WTC11 (cell line): ENCODE measurements around the gene SLC7A10. TPM values are rescaled to one million over a fixed set of nuclear protein-coding genes. Genes with fewer than 3 reads are reported as not detected.

Source experiments
- ATAC-seq: fragments of 200-7000 bp; cut with Tn5 transposase; 2 replicates; pipeline ENCODE4 v1.10.0; 2021; ENCODE audit warnings: mild to moderate bottlenecking, moderate library complexity
- CTCF ChIA-PET: fragments of 300-600 bp; sonication (Branson Sonifier 250); formaldehyde crosslinking; loops from one replicate; lab custom pipeline; 2021; ENCODE audit warnings: antibody characterized with exemption; lab: Charles Lee
- POLR2A ChIA-PET: fragments of 350-600 bp; sonication (Branson Sonifier 250); formaldehyde crosslinking; loops from one replicate; lab custom pipeline; 2021; ENCODE audit warnings: antibody characterized with exemption; lab: Charles Lee
- DNase-seq: peaks from one replicate; pipeline ENCODE4 v3.0.0; 2021; ENCODE audit warnings: low spot score
- H3K27ac Mint-ChIP-seq: 2 replicates; pipeline ENCODE4 v1.8.0; 2021; ENCODE audit warnings: mixed read lengths
- H3K27me3 Mint-ChIP-seq: 2 replicates; pipeline ENCODE4 v1.8.0; 2021; ENCODE audit warnings: low read depth, mild to moderate bottlenecking, moderate library complexity, mixed read lengths
- H3K36me3 Mint-ChIP-seq: 2 replicates; pipeline ENCODE4 v1.8.0; 2021; ENCODE audit warnings: mixed read lengths
- H3K4me1 Mint-ChIP-seq: 2 replicates; pipeline ENCODE4 v1.8.0; 2022; ENCODE audit warnings: mixed read lengths
- H3K4me3 Mint-ChIP-seq: 2 replicates; pipeline ENCODE4 v1.8.0; 2021; ENCODE audit warnings: mild to moderate bottlenecking, moderate library complexity, mixed read lengths
- H3K9me3 Mint-ChIP-seq: 2 replicates; pipeline ENCODE4 v1.8.0; 2021; ENCODE audit warnings: mixed read lengths
- ATF2 ChIP-seq: sonication (generic); formaldehyde crosslinking; IDR thresholded peaks from 2 replicates; pipeline ENCODE4 v1.8.1; 2022; ENCODE audit warnings: low read depth, missing genetic modification reagents, borderline replicate concordance
- CDX4 ChIP-seq: fragments of 250-450 bp; sonication (Bioruptor Pico); IDR thresholded peaks from 2 replicates; pipeline ENCODE4 v1.9.0; 2021; ENCODE audit warnings: moderate library complexity, mild to moderate bottlenecking, inconsistent platforms, borderline replicate concordance
- EMX1 ChIP-seq: fragments of 250-450 bp; sonication (Bioruptor Pico); IDR thresholded peaks from 2 replicates; pipeline ENCODE4 v1.8.0; 2021; ENCODE audit warnings: mild to moderate bottlenecking
- ERG ChIP-seq: fragments of 250-450 bp; sonication (Bioruptor Pico); IDR thresholded peaks from 2 replicates; pipeline ENCODE4 v1.8.0; 2021; ENCODE audit warnings: mild to moderate bottlenecking
- FOXJ3 ChIP-seq: sonication (generic); formaldehyde crosslinking; IDR thresholded peaks from 2 replicates; pipeline ENCODE4 v1.9.0; 2021; ENCODE audit warnings: missing genetic modification reagents, mild to moderate bottlenecking, borderline replicate concordance
- FOXP4 ChIP-seq: sonication (generic); formaldehyde crosslinking; IDR thresholded peaks from 2 replicates; pipeline ENCODE4 v1.8.0; 2022; ENCODE audit warnings: mild to moderate bottlenecking, missing genetic modification reagents
- NR3C1 ChIP-seq: sonication (generic); formaldehyde crosslinking; conservative IDR thresholded peaks from 2 replicates; pipeline ENCODE4 v1.8.1; 2023; ENCODE audit warnings: low read depth, mild to moderate bottlenecking, missing genetic modification reagents
- RELA ChIP-seq: sonication (generic); formaldehyde crosslinking; IDR thresholded peaks from 2 replicates; pipeline ENCODE4 v1.8.1; 2022; ENCODE audit warnings: missing genetic modification reagents, mild to moderate bottlenecking, borderline replicate concordance
- SMAD3 ChIP-seq: sonication (generic); formaldehyde crosslinking; IDR thresholded peaks from 2 replicates; pipeline ENCODE4 v1.8.0; 2022; ENCODE audit warnings: missing genetic modification reagents, mild to moderate bottlenecking, borderline replicate concordance
- USF2 ChIP-seq: sonication (generic); formaldehyde crosslinking; IDR thresholded peaks from 2 replicates; pipeline ENCODE4 v1.8.1; 2023; ENCODE audit warnings: mild to moderate bottlenecking, missing genetic modification reagents, moderate library complexity
- ZNF416 ChIP-seq: fragments of 250-450 bp; sonication (Bioruptor Pico); IDR thresholded peaks from 2 replicates; pipeline ENCODE4 v1.9.0; 2021; ENCODE audit warnings: mild to moderate bottlenecking, inconsistent platforms
- ZNF425 ChIP-seq: fragments of 250-450 bp; sonication (Bioruptor Pico); conservative IDR thresholded peaks from 2 replicates; pipeline ENCODE4 v1.9.0; 2021; ENCODE audit warnings: mild to moderate bottlenecking
- ZNF671 ChIP-seq: fragments of 250-450 bp; sonication (Bioruptor Pico); IDR thresholded peaks from 2 replicates; pipeline ENCODE4 v1.8.0; 2021; ENCODE audit warnings: mild to moderate bottlenecking
- total RNA-seq: library from RNA; stranded (reverse); gene quantifications from 3 replicates; pipeline ENCODE4 v1.2.3, GENCODE V29; 2021
- TF ChIP-seq, protein P1 (sequence below): fragments of 200-600 bp; IDR thresholded peaks from 2 replicates; pipeline ENCODE4 v1.8.0; 2022; ENCODE audit warnings: antibody characterized with exemption
- TF ChIP-seq, protein P2 (sequence below): sonication (generic); formaldehyde crosslinking; IDR thresholded peaks from 2 replicates; pipeline ENCODE4 v1.8.1; 2022; ENCODE audit warnings: low read depth, mild to moderate bottlenecking, moderate library complexity, missing genetic modification reagents, borderline replicate concordance
- TF ChIP-seq, protein P3 (sequence below): sonication (generic); formaldehyde crosslinking; conservative IDR thresholded peaks from 2 replicates; pipeline ENCODE4 v1.8.1; 2022; ENCODE audit warnings: mild to moderate bottlenecking, missing genetic modification reagents

The SLC7A10 gene
- total RNA-seq, 1 experiment from 2014 or later = 4.2 TPM

DNA sequence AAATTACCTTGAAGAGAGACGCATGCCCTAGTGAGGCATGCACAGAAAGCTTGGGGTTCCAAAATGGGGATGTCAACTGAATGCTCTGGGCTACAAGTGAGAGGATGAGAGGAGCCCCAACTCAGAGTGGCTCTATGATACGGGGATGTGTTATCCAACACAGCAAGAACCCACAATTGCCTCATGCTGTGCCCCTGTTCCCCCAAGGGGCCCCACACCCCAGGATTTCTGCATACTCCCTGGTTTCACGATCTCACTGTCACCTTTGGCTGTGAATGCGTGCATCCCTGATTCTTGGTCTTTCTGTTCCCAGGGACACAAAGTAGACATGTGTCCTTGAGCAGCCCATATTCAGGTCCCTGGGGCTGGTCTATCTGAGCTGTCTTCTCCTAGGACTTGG is 64.4 kb downstream of the SLC7A10 start:
- Mint-ChIP-seq H3K4me1 (no peaks in the 10 kb centered on the region), H3K9me3 (peaks cover 21% of the 10 kb centered on the region), H3K4me3 (no peak overlapping the region), H3K36me3 (peaks cover 5% of the 10 kb centered on the region), H3K27me3 (no peaks in the 10 kb centered on the region), H3K27ac (no peak overlapping the region)
- POLR2A ChIA-PET = no interaction called here
- TF ChIP-seq ZNF671 (no peak), FOXJ3 (CRISPR knock-in tag) (no peak), NR3C1 (CRISPR knock-in tag) (no peak), ZNF416 (CRISPR knock-in tag) (no peak), FOXP4 (CRISPR knock-in tag) (no peak), USF2 (CRISPR knock-in tag) (no peak), CDX4 (CRISPR knock-in tag) (no peak), ATF2 (no peak)
- TF ChIP-seq, protein P1, sequence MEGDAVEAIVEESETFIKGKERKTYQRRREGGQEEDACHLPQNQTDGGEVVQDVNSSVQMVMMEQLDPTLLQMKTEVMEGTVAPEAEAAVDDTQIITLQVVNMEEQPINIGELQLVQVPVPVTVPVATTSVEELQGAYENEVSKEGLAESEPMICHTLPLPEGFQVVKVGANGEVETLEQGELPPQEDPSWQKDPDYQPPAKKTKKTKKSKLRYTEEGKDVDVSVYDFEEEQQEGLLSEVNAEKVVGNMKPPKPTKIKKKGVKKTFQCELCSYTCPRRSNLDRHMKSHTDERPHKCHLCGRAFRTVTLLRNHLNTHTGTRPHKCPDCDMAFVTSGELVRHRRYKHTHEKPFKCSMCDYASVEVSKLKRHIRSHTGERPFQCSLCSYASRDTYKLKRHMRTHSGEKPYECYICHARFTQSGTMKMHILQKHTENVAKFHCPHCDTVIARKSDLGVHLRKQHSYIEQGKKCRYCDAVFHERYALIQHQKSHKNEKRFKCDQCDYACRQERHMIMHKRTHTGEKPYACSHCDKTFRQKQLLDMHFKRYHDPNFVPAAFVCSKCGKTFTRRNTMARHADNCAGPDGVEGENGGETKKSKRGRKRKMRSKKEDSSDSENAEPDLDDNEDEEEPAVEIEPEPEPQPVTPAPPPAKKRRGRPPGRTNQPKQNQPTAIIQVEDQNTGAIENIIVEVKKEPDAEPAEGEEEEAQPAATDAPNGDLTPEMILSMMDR = no peak
- TF ChIP-seq, protein P2, sequence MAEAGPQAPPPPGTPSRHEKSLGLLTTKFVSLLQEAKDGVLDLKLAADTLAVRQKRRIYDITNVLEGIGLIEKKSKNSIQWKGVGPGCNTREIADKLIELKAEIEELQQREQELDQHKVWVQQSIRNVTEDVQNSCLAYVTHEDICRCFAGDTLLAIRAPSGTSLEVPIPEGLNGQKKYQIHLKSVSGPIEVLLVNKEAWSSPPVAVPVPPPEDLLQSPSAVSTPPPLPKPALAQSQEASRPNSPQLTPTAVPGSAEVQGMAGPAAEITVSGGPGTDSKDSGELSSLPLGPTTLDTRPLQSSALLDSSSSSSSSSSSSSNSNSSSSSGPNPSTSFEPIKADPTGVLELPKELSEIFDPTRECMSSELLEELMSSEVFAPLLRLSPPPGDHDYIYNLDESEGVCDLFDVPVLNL (CRISPR knock-in tag) = no peak
- TF ChIP-seq, protein P3, sequence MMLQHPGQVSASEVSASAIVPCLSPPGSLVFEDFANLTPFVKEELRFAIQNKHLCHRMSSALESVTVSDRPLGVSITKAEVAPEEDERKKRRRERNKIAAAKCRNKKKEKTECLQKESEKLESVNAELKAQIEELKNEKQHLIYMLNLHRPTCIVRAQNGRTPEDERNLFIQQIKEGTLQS = no peak
- DNase-seq = no peak
- CTCF ChIA-PET = interaction anchor here (1.4 to 1.5 kb wide), 2 partner anchors 14 to 15 kb away, joined by 3 to 4 read pairs; no protein-coding TSS in a partner anchor
- ATAC-seq = no peak

- H3K9me3 Mint-ChIP-seq = peaks cover 18% of the 10 kb centered on the region
- ChIA-PET POLR2A (no interaction called here), CTCF (no interaction called here)
- H3K27ac Mint-ChIP-seq = no peak overlapping the region
- ATAC-seq (no peak), DNase-seq (no peak)
- no peaks in the 10 kb centered on the region for H3K27me3 Mint-ChIP-seq
- no peaks in the 10 kb centered on the region for H3K4me1 Mint-ChIP-seq
- peaks cover 5% of the 10 kb centered on the region for H3K36me3 Mint-ChIP-seq
- H3K4me3 Mint-ChIP-seq = no peak overlapping the region
- no peak for TF ChIP-seq SMAD3
- TF ChIP-seq EMX1 = no peak
- TF ChIP-seq ERG (CRISPR knock-in tag) = no peak
- TF ChIP-seq CDX4 (CRISPR knock-in tag) = no peak
- no peak for TF ChIP-seq ZNF425 (CRISPR knock-in tag)
- TF ChIP-seq RELA (CRISPR knock-in tag) = no peak
These were observed 65.8 kb downstream of the SLC7A10 start for GRCh38 chr19:33159893-33160292.
